Stimulated activated CD8-positive, alpha-beta memory T cell treated with anti-CD3 and anti-CD28 coated beads, Interleukin-7, amount 100 ng/mL, for 24 hours (primary cell): ENCODE data around the gene TIMM23.
"Not testable (repeated sequence)": the region's sequence is repeated elsewhere in the genome, so short reads cannot be mapped to it uniquely, and the experiment has no call there.

Source experiments
- DNase-seq: peaks from one replicate; pipeline ENCODE4 v3.0.0-alpha.2; 2020; ENCODE audit warnings: low read depth

Gene TIMM23, protein sequence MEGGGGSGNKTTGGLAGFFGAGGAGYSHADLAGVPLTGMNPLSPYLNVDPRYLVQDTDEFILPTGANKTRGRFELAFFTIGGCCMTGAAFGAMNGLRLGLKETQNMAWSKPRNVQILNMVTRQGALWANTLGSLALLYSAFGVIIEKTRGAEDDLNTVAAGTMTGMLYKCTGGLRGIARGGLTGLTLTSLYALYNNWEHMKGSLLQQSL

DNA sequence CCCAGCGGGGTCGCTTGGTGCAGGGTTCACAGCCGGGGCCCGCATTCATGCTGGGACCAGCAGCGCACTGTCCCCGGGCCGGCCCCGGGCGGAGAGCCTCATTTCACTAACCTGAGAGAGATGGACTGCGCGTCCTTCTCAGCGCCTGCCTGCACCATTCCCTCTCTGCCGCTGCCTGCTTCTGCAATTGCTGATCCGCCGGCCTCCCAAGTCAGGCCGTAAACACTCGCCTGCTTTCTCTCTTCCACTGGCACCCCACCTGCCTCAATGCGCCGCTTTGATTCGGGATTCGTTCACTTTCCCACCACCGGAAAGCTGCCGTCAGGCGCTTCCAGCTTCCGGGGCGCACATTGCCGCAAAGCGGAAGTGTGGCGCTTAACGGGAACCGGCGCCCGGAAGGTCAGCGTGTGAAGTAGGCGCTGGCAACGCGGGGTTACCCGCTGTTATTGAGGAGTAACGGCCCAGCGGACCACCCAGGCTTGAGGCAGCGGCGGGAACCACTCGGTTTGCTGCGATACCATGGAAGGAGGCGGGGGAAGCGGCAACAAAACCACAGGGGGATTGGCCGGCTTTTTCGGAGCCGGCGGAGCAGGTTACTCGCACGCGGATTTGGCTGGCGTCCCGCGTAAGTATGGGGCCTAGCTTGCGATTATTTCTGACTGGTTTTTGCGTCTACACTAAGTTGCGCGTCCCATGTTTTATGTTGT is at the start of gene TIMM23:
TIMM23 (plus strand) TSS at position 384 of the 707 bp plus-strand sequence; CDS start at position 520, 136 bp downstream.
- peak; percentile 76 for DNase-seq

GRCh38 chr10:45926790-45927189 is 45.5 kb upstream of the TIMM23 start:
- not testable (repeated sequence) for DNase-seq

DNA sequence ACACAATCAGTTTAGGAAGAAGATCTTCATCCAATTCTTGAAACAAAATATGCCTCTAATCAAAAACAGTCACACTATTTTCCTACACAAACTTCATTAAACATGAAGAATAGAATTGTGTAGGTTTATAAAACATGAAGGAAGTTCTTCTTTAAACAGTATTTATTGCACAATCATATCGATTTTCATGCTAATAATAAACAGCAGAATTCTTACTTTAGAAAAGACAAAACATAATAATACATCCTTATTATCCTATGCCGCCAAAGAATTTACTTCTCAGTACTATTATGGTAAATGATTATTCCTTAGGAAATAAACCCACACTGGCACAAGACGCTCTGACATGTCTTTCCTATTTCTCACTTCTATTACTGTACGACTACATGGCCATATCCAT is 41.0 kb upstream of the TIMM23 start:
- DNase-seq = not testable (repeated sequence)

GRCh38 chr10:45934788-45935187 is 37.5 kb upstream of the TIMM23 start:
- not testable (repeated sequence) for DNase-seq

DNA sequence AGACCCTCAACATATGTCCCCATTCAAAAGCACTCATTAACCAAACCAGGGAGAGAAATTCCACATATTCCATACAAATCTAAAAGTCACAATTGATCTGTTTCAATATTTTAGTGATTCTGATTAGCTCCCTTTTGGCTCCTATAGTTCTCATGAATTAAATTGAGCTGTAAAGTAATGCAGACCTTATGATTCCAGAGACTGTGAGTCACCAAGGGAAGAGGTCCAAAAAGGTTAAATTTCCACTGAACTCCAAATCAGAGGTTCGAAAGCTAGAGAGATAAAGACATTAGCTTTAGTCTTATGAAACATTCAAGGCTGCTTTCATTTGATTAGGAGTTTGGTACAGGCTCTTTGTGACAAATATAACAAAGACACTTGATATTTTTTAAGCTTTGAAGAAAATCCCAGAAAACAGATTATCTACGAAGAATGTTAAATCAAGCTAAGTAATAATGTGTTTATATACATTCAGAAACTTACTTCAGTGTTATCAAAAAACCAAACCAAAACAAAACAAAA is 33.1 kb upstream of the TIMM23 start:
- DNase-seq = not testable (repeated sequence)

GRCh38 chr10:45941196-45941595 is 31.1 kb upstream of the TIMM23 start:
- DNase-seq = not testable (repeated sequence)

DNA sequence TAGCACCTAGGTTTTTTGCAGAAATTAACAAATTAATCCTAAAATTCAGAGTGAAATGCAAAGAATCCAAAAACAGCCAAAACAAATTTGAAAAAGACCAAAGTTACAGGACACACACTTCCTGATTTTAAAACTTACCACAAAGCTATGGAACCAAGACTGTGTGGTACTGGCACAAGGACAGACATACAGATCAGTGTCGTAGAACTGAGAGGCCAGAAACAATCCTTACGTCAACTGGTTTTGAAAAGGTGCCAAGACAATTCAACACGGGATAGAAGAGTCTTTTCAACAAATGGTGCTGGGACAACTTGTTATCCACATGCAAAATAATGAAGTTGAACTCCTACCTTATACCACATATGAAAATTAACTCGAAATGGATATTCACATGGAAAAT is 26.8 kb upstream of the TIMM23 start:
- not testable (repeated sequence) for DNase-seq

DNA sequence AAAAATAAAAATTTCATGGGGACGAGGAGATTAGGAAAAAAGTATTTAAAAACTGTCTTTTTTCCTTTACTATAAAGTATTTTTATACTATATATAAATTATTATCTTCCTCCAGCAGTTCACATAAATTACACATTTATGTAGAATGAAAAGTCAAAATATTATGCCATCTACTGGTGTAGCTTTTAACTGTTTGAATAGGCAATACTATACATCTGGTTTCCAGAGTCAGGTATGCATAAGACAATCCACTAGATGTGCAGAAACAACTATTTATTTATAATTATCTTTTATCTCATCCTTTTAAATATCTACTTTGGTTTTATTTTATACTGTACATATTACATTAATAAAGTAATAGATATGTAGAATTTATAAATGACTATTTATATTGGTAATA is 24.9 kb upstream of the TIMM23 start:
- not testable (repeated sequence) for DNase-seq

DNA sequence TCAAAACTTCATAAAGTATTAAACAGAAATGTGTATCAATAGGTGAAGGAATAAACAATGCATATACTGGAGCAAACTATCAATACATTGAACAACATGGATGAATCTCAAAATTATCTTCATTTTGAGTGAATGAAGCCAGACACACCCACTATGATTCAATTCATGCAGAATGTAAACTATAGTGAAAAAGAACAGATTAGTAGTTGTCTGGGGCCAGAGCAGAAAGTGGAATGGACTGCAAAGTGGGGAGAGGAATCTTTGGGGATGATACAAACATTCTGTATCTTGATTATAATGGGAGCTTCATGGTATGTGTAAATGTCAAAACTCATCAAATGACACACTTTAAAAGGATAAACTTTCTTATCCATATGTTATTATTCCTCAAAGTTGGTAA is 23.5 kb upstream of the TIMM23 start:
- not testable (repeated sequence) for DNase-seq

DNA sequence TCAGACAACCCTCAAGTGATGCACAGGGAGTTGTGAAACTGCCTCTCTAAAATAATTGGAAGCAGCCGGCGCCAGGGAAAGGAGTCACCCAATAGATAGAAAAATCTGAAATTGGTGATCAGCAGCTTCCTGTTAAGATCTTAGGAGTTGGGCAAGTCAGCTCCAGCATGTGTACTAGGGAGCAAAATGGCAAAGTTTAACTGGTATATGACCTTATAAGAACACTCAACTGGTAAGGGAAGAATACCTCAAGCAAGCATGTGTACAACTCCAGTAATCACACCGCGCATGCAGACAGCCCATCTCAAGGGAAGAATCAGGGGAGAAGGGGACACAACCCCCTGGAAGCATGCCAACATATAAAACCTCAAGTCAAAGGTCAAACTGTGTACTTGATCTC is 17.9 kb upstream of the TIMM23 start:
- DNase-seq = not testable (repeated sequence)

DNA sequence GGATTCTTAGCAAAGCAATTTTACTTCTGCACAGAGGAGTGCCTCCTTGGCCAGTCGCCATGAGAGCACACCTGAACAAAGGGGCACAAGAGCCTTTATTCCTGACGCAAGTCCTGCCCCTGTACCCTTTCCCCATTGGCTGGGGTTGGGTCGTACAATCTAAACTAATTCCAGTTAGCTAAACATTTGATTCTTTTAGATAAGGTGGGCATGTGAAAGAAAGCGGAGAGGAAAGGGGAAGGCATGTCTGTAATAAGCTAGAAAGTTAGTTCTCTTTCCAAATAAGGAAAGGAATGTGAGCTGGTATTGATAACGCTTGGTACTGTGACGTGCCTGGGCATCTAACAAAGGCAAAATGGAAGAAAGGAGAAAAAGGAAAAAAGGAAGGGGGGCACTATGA is 15.7 kb upstream of the TIMM23 start:
- DNase-seq = not testable (repeated sequence)

DNA sequence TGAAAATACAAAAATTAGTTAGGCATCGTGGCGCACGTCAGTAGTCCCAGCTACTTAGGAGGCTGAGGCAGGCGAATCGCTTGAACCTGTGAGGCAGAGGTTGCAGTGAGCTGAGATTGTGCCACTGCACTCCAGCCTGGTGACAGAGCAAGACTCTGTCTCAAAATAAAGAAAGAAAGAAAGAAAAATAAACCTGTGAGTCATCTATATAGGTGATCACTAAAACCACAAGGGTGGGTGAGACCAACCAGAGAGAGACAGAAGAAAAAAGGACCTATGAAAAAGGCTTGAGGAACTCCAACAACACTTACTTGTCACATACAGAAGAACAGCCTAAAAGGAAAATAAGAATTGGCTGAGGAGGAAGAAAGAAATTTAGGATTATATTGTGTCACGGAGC is 14.4 kb upstream of the TIMM23 start:
- not testable (repeated sequence) for DNase-seq

- DNase-seq = not testable (repeated sequence)
Measured at GRCh38 chr10:45962686-45963452, 9.4 kb upstream of the TIMM23 start.

DNA sequence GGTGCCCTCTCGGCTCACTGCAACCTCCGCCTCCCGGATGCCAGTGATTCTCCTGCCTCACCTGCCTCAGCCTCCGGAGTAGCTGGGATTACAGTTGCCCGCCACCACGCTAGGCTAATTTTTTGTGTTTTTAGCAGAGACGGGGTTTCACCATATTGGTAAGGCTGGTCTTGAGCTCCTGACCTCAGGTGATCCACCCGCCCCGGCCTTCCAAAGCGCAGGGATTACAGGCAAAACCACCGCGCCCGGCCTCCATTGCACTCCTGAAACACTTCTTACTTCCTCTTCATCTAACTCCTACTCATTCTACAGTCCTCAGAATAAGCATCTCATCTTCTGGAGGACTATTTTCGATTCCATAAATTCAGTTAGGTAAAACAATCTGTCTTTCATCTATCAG is 1.3 kb upstream of the TIMM23 start:
- not testable (repeated sequence) for DNase-seq

GRCh38 chr10:45971742-45972105 is 565 bp upstream of the TIMM23 start:
- not testable (repeated sequence) for DNase-seq

- not testable (repeated sequence) for DNase-seq
Measured at GRCh38 chr10:45972813-45973169, 502 bp downstream of the TIMM23 start.

DNA sequence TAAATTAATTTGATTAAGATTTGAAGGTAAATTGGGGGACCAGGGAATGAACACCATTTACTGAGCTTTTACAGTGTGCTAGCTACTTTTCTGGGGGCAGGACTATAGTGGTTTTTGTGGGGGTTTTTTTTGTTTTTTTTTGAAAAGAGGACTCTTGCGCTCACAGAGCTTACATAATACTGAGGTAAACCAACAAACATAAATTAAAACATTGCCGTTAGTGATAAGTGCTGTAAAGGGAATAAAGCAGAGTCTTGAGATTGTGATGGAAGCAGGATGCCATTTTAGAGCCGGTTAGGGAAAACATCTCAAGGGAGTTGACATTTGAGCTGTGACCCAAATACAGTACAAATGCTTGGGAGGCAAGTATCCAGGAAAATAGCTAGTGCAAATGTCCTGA is 1.8 kb downstream of the TIMM23 start:
- not testable (repeated sequence) for DNase-seq

DNA sequence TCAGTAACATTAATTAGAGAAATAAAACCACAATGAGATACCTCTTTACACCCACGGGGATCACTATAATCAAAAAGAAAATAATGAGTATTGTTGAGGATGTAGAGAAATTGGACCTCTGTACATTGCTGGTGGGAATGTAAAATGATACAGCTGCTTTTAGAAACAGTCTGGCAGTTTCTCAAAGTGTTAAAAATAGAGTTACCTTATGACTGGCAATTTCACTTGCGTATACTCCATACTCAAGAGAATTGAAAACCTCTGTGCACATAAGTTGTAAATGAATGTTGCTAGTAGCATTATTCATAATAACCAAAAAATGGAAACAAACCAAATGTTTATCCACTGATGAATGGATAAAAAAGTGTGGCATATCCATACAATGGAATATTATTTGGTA is 6.3 kb downstream of the TIMM23 start:
- not testable (repeated sequence) for DNase-seq

- DNase-seq = not testable (repeated sequence)
Measured at GRCh38 chr10:45981367-45981766, 9.1 kb downstream of the TIMM23 start.

DNA sequence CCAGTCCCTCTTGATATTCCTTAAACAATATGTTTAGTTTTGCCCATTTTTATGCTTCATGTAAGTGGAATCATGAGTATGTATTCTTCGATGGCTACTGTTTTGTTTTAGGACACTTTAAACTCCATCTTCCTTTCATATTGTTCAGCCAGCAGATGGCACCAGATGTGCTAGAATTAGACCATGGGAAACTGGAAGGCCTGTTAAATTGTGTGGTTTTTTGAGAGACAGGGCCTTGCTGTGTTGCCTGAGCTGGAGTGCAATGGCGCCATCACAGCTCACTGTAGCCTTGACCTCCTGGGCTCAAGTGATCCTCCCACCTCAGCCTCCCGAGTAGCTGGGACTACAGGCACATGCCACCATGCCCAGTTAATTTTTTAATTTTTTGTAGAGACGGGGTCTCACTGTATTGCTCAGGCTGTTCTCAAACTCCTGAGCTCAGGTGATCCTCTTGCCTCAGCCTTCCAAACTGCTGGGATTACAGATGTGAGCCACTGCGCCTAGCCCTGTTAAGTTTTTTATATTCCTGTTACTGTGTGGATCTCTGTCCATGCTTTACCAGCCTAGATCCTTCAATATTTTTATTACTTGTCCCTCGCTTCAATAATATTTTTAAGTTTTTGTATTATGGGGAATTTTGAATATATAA is 11.4 kb downstream of the TIMM23 start:
- DNase-seq = not testable (repeated sequence)

DNA sequence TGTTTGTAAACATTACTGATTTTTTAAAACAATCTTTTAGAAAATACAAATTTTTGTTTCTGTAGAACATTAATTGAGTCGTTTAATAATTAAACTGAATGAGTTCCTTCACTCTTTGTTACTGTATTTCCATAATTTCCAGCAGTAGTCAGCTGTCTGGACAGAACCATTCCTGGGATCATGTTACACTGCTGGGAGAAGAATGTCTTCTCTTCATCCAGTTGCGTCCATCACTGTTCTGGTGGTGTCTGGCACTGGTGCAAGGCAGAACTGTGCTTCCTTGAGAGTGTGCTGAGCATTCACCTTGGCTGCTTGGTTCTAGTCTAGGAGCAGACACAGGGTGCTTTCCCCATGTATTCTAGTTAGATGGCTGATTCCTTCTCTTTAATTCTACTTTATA is 12.2 kb downstream of the TIMM23 start:
- DNase-seq = not testable (repeated sequence)

DNA sequence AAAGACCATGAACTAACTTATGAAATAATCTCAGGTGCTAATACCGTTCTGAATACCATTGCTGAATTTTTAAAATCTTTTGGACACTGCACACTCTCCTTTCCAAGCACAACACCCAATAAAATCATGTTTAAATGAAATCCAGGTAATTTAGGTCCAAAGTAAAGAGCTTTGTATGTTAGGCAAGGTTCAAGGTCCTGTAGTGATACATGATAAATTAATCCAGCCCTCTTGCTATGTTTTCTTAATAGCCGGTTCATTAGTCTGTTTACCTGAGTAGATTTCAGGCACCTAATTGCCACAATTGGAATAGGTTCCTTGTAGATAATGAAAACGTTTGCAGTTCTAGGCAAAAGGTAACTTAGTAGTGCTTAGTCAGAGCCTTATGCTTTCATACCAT is 13.3 kb downstream of the TIMM23 start:
- not testable (repeated sequence) for DNase-seq
